K562 (cell line): ENCODE results near the gene ERF. TPM values are rescaled to one million over a fixed set of nuclear protein-coding genes. Genes with fewer than 3 reads are reported as not detected.
A peak's percentile ranks its signal among the peaks of the same experiment; 100 is the strongest.

Experiments
- ARID1B ChIP-seq: fragments of 450-650 bp; IDR thresholded peaks from 2 replicates; pipeline ENCODE4 v1.6.1; 2016; ENCODE audit warnings: antibody characterized with exemption, mild to moderate bottlenecking, inconsistent platforms
- ATF7 ChIP-seq: fragments of 450-650 bp; IDR thresholded peaks from 2 replicates; pipeline ENCODE4 v1.7.1; 2014; ENCODE audit warnings: mild to moderate bottlenecking, moderate library complexity
- BCLAF1 ChIP-seq, 2 experiments: fragments of 450-650 bp in 1 of 2; IDR thresholded peaks; 2 replicates each; pipeline ENCODE4 v1.6.1; 2011 to 2017; ENCODE audit warnings: low read depth in 2 of 2, antibody characterized with exemption in 1 of 2, borderline replicate concordance in 1 of 2, low read length in 1 of 2, mild to moderate bottlenecking in 1 of 2, mixed read lengths in 1 of 2; ENCODE audit not compliant: control insufficient read depth in 1 of 2
- FOXM1 ChIP-seq, 2 experiments: fragments of 450-650 bp in 1 of 2; sonication (generic) in 1 of 2; formaldehyde crosslinking in 1 of 2; IDR thresholded peaks; 2 replicates each; pipeline versions ENCODE4 v1.6.1 to v1.9.0; 2017 to 2022; ENCODE audit warnings: low read depth in 2 of 2, mild to moderate bottlenecking in 2 of 2, missing genetic modification reagents in 1 of 2, moderate library complexity in 1 of 2
- HMG20A ChIP-seq: fragments of 450-650 bp; formaldehyde crosslinking; conservative IDR thresholded peaks from 2 replicates; pipeline ENCODE4 v1.4.0; 2020; ENCODE audit warnings: mild to moderate bottlenecking, mixed read lengths
- JUN ChIP-seq, 2 experiments: sonication (generic) in 1 of 2; formaldehyde crosslinking in 1 of 2; IDR thresholded peaks; 2 replicates each; pipeline versions ENCODE4 v1.6.1 to v1.8.0; 2012 to 2022; ENCODE audit warnings: borderline replicate concordance in 2 of 2, mild to moderate bottlenecking in 2 of 2, improper control_type of control experiment in 1 of 2, low read depth in 1 of 2, low read length in 1 of 2, missing genetic modification reagents in 1 of 2
- NFIX ChIP-seq: fragments of 250-450 bp; sonication (Bioruptor Pico); IDR thresholded peaks from 2 replicates; pipeline ENCODE4 v1.4.0; 2020; ENCODE audit warnings: low read depth, mild to moderate bottlenecking, moderate library complexity
- SMARCC2 ChIP-seq: fragments of 450-650 bp; IDR thresholded peaks from 2 replicates; pipeline ENCODE4 v1.6.1; 2017; ENCODE audit warnings: antibody characterized with exemption, moderate library complexity, mild to moderate bottlenecking, low read depth
- SRSF9 ChIP-seq: fragments of 200-400 bp; formaldehyde crosslinking; IDR thresholded peaks from 2 replicates; pipeline ENCODE4 v1.6.1; 2017; ENCODE audit warnings: low read depth, low read length, borderline replicate concordance
- TCF7 ChIP-seq: sonication (generic); IDR thresholded peaks from 2 replicates; pipeline ENCODE4 v1.6.1; 2016; ENCODE audit warnings: antibody characterized with exemption, borderline replicate concordance
- TEAD2 ChIP-seq: fragments of 450-650 bp; IDR thresholded peaks from 2 replicates; pipeline ENCODE4 v1.6.1; 2016; ENCODE audit warnings: missing genetic modification characterization, control low read depth, missing compliant biosample characterization
- USF2 ChIP-seq: sonication (generic); formaldehyde crosslinking; IDR thresholded peaks from 2 replicates; pipeline ENCODE4 v1.5.0; 2020; ENCODE audit warnings: missing genetic modification reagents
- ZBED1 ChIP-seq: IDR thresholded peaks from 2 replicates; pipeline ENCODE4 v1.6.1; 2014
- ZBTB49 ChIP-seq: sonication (generic); formaldehyde crosslinking; IDR thresholded peaks from 2 replicates; pipeline ENCODE4 v1.8.0; 2022; ENCODE audit warnings: missing genetic modification reagents, mild to moderate bottlenecking, borderline replicate concordance
- ZNF124 ChIP-seq: sonication (generic); formaldehyde crosslinking; IDR thresholded peaks from 2 replicates; pipeline ENCODE4 v1.8.1; 2022; ENCODE audit warnings: missing genetic modification reagents
- ZNF224 ChIP-seq: sonication (generic); formaldehyde crosslinking; IDR thresholded peaks from 2 replicates; pipeline ENCODE4 v1.8.0; 2022; ENCODE audit warnings: mild to moderate bottlenecking, missing genetic modification reagents
- ZNF766 ChIP-seq: fragments of 200-800 bp; sonication (Bioruptor generic); conservative IDR thresholded peaks from 2 replicates; pipeline ENCODE4 v1.6.1; 2016; ENCODE audit warnings: missing genetic modification characterization, missing compliant biosample characterization
- polyA plus RNA-seq, 8 experiments: library from polyadenylated mRNA; depleted of rRNA in 4 of 8; stranded (reverse) in 5 of 8; unstranded in 3 of 8; fragments of >200 nt; fragmentation: Nextera tagmentation in 2 of 8; fragmentation: Illumina TruSeq in 1 of 8; extraction: Ambion mirVana in 2 of 8; extraction: Trizol in 1 of 8; gene quantifications; 2 replicates each; pipeline versions ENCODE4 v1.2.1 to v1.2.3, GENCODE V29; 2011 to 2014; ENCODE audit warnings: inconsistent platforms in 1 of 8, missing spikeins in 1 of 8
- total RNA-seq, 7 experiments: library from RNA; depleted of rRNA in 6 of 7; stranded (reverse); fragments of >200 nt in 6 of 7; fragmentation: Illumina TruSeq in 2 of 7; extraction: Trizol in 2 of 7; gene quantifications; 2 replicates each; pipeline versions ENCODE4 v1.2.1 to v1.2.3, GENCODE V29; 2011 to 2021; ENCODE audit warnings: low replicate concordance in 1 of 7
- TF ChIP-seq, protein P1 (sequence below): fragments of 250-450 bp; sonication (Bioruptor Pico); IDR thresholded peaks from 2 replicates; pipeline ENCODE4 v1.5.0; 2021; ENCODE audit warnings: mild to moderate bottlenecking, borderline replicate concordance

ERF gene
- total and polyA plus RNA-seq, 9 of the 15 experiments (the other 6 are each of a cell fraction or from before 2014, with no cell fraction given), result 0.03 to 75.4 (median 27.0) TPM

DNA sequence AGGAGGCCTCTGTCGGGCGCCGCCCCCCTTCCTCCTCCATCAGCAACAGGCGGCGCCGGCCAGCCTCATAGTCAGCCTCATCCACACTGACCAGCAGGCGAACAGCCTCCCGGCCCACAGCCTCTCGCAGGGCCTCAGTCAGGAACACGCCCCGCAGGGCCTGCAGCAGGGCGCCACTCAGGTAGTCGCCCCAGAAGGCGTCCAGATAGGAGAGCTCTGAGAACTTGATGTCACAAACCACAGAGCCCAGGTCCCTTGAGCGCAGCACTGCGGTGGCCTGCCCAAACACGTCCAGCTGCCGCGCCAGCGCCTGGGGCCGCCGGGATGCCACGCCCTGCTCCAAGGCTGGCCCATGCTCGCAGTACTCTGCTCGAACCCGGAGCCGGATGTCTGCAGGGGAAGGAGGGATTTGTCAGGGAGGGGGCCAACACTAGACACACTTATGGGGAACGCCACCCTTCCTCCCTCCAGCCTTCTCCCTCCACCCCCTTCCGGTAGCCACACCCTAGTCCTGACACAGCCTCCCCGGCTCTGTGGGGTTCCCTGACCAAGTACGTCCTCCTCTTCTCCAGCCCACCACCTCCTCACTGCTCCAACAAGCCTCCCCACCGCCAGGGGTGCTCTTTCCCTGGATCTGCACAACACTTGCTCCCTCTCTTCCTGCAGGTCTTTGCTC is 55.4 kb downstream of the ERF start (continued):
- TF ChIP-seq BCLAF1 (IDR thresholded peaks at IDR 0.05; ENCODE audit: borderline replicate concordance in 1 of 2, control insufficient read depth in 1 of 2, low read depth in 2 of 2, low read length in 1 of 2) (0 out of 4 replicates have a peak, but pooled peaks of 1 of the 2 experiments have one; percentile 58), SRSF9 (no peak), HMG20A (CRISPR knock-in tag) (no peak), ZNF224 (CRISPR knock-in tag) (no peak), ZNF766 (CRISPR knock-in tag) (no peak), FOXM1 (IDR thresholded peaks at IDR 0.05; ENCODE audit: low read depth) (peak; percentile 63), FOXM1 (CRISPR knock-in tag; IDR thresholded peaks at IDR 0.05; ENCODE audit: low read depth) (no peak), ATF7 (peak; percentile 66), ZBTB49 (CRISPR knock-in tag) (no peak), TCF7 (no peak), ARID1B (peak; percentile 74), JUN (IDR thresholded peaks at IDR 0.05; ENCODE audit: borderline replicate concordance, low read depth, low read length) (no peak), JUN (CRISPR knock-in tag; IDR thresholded peaks at IDR 0.05; ENCODE audit: borderline replicate concordance) (no peak), USF2 (CRISPR knock-in tag) (no peak), SMARCC2 (no peak), ZNF124 (CRISPR knock-in tag) (no peak), NFIX (CRISPR knock-in tag) (no peak), TEAD2 (tag) (no peak), ZBED1 (no peak)
- TF ChIP-seq, protein P1, sequence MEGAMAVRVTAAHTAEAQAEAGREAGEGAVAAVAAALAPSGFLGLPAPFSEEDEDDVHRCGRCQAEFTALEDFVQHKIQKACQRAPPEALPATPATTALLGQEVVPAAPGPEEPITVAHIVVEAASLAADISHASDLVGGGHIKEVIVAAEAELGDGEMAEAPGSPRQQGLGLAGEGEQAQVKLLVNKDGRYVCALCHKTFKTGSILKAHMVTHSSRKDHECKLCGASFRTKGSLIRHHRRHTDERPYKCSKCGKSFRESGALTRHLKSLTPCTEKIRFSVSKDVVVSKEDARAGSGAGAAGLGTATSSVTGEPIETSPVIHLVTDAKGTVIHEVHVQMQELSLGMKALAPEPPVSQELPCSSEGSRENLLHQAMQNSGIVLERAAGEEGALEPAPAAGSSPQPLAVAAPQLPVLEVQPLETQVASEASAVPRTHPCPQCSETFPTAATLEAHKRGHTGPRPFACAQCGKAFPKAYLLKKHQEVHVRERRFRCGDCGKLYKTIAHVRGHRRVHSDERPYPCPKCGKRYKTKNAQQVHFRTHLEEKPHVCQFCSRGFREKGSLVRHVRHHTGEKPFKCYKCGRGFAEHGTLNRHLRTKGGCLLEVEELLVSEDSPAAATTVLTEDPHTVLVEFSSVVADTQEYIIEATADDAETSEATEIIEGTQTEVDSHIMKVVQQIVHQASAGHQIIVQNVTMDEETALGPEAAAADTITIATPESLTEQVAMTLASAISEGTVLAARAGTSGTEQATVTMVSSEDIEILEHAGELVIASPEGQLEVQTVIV (CRISPR knock-in tag), result no peak
